ENCODE results near the gene TMEM117.

DNA sequence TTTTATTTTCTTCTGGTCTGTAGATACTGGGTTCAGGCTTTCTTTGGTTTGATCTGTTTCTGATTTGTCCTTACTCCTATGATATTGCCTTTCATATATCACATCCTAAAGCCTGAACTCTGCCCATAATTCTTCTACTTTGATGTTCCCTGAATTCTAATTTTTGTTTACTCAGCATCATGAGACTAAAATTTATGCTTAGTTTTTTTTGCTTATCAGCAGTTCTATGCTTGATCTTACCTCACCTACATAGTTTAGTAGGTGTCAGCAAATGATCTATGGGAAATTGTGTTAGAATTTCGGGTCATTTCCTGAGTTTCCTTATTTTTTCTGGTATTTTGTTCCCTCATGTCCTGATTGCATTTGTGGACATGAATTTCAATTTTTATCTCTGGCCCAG, 94.2 kb downstream of the TMEM117 start:
- TF ChIP-seq, protein P1, sequence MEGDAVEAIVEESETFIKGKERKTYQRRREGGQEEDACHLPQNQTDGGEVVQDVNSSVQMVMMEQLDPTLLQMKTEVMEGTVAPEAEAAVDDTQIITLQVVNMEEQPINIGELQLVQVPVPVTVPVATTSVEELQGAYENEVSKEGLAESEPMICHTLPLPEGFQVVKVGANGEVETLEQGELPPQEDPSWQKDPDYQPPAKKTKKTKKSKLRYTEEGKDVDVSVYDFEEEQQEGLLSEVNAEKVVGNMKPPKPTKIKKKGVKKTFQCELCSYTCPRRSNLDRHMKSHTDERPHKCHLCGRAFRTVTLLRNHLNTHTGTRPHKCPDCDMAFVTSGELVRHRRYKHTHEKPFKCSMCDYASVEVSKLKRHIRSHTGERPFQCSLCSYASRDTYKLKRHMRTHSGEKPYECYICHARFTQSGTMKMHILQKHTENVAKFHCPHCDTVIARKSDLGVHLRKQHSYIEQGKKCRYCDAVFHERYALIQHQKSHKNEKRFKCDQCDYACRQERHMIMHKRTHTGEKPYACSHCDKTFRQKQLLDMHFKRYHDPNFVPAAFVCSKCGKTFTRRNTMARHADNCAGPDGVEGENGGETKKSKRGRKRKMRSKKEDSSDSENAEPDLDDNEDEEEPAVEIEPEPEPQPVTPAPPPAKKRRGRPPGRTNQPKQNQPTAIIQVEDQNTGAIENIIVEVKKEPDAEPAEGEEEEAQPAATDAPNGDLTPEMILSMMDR (IDR thresholded peaks at IDR 0.05) = no peak
- no peak for TF ChIP-seq POLR2A (IDR thresholded peaks at IDR 0.05)

All from esophagus squamous epithelium (tissue), 4 donors.